ENCODE measurements around the gene AK1.
"Not testable (repeated sequence)": the region's sequence is repeated elsewhere in the genome, so short reads cannot be mapped to it uniquely, and the experiment has no call there.

Gene AK1

DNA sequence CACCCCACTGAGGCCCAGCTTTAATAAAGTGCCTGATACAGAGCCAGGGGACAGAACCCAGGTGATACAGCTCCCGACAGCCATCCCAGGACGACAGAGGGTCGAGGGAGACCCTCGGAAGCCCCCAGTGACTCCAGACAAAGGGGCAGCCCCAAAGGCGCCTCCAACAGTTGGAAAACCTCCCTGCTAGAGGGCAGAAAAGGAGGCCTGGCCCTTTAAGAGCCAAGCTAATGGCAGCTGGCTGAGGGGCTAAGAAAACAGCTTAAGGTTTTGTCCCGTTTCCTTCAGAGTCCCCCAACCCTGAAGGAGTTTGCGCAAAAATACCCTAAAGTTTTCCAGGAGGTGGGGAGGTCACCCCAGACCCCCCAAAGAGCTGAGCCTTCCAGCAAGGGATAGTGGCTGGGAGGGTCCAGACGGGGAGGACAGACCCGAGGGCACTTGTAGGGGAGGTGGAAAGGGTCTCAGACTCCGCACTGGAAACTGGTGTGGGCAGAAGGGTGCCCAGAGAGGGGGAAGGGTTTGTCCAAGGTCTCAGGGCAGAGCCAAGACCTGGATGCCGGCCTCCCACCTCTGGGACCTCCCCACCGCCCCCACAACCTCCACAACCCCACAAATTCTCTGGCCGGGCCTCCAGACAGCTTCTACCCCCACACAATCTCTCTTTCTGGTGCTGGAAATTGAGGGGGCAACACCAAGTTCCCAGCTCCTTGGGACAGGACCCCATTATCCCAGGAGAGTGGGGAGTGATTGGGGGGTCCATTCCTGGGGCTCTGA lies 8.2 kb upstream of the AK1 start:
- H3K4me1 ChIP-seq, result peaks cover 86 to 95% (median 92%) of the 10 kb centered on the region in 10 experiments
- H3K27ac ChIP-seq, result peak overlapping the region in 9 of 11 experiments; percentile 32 to 80 (median 69); a peak in 17 of 22 replicates

GRCh38 chr9:127884976-127885490 lies 7.6 kb upstream of the AK1 start:
- H4K20me1 ChIP-seq, result peaks cover 0 to 37% (median 0%) of the 10 kb centered on the region in 11 experiments; a peak in 7 of 22 replicates
- peak overlapping the region; percentile 21 to 75 (median 62); a peak in 20 of 22 replicates for H3K9ac ChIP-seq
- no peak for TF ChIP-seq Cebpa-rat (IDR thresholded peaks at IDR 0.05)
- H3K4me1 ChIP-seq, result peaks cover 86 to 98% (median 95%) of the 10 kb centered on the region in 10 experiments
- H3K4me3 ChIP-seq, result peak overlapping the region in 3 of 10 experiments; percentile 1 to 30 (median 10); a peak in 2 of 20 replicates
- H3K9me3 ChIP-seq (replicated peaks in 1 of 11), result no peaks in the 10 kb centered on the region
- H3K36me3 ChIP-seq, result peaks cover 13 to 41% (median 31%) of the 10 kb centered on the region in 11 experiments
- peak overlapping the region; percentile 72 to 94 (median 87) for H3K4me2 ChIP-seq
- peak overlapping the region in 9 of 11 experiments; percentile 32 to 80 (median 69); a peak in 18 of 22 replicates for H3K27ac ChIP-seq
- no peaks in the 10 kb centered on the region for H3K27me3 ChIP-seq

More for the DNA sequence above, 8.2 kb upstream of the AK1 start:
- no peaks in the 10 kb centered on the region for H3K27me3 ChIP-seq
- H4K20me1 ChIP-seq, result peaks cover 0 to 44% (median 0%) of the 10 kb centered on the region in 11 experiments; a peak in 7 of 22 replicates
- H3K9ac ChIP-seq, result peak overlapping the region; percentile 21 to 75 (median 62)
- H3K36me3 ChIP-seq, result peaks cover 19 to 48% (median 37%) of the 10 kb centered on the region in 11 experiments
- peak overlapping the region; percentile 72 to 94 (median 87) for H3K4me2 ChIP-seq
- H3K9me3 ChIP-seq (replicated peaks in 1 of 11), result no peaks in the 10 kb centered on the region
- peak overlapping the region in 3 of 10 experiments; percentile 1 to 30 (median 10); a peak in 2 of 20 replicates for H3K4me3 ChIP-seq
- TF ChIP-seq Cebpa-rat (IDR thresholded peaks at IDR 0.05), result no peak

- no peak for TF ChIP-seq Cebpa-rat (IDR thresholded peaks at IDR 0.05)
- Histone ChIP-seq H3K4me1 (peaks cover 83 to 99% (median 95%) of the 10 kb centered on the region in 10 experiments), H3K4me3 (peak overlapping the region in 3 of 10 experiments; percentile 1 to 30 (median 10); a peak in 2 of 20 replicates), H3K9ac (peak overlapping the region; percentile 21 to 75 (median 62); a peak in 19 of 22 replicates), H3K27me3 (no peaks in the 10 kb centered on the region), H3K9me3 (replicated peaks in 1 of 11) (no peaks in the 10 kb centered on the region), H4K20me1 (peaks cover 0 to 35% (median 0%) of the 10 kb centered on the region in 11 experiments; a peak in 5 of 22 replicates), H3K36me3 (peaks cover 9 to 36% (median 26%) of the 10 kb centered on the region in 11 experiments; a peak in 21 of 22 replicates), H3K4me2 (peak overlapping the region; percentile 72 to 94 (median 87)), H3K27ac (peak overlapping the region in 9 of 11 experiments; percentile 32 to 80 (median 69); a peak in 18 of 22 replicates)
These were observed 7.0 kb upstream of the AK1 start for GRCh38 chr9:127884427-127884911.

- no peak for TF ChIP-seq Cebpa-rat (IDR thresholded peaks at IDR 0.05)
These were observed 6.5 kb upstream of the AK1 start for GRCh38 chr9:127883959-127884358.

GRCh38 chr9:127881715-127882114 lies 4.2 kb upstream of the AK1 start:
- Histone ChIP-seq H3K27me3 (peaks cover 19 to 24% (median 21%) of the 10 kb centered on the region in 11 experiments), H3K9ac (0 out of 22 replicates have a peak overlapping the region, but pooled peaks of 1 of the 11 experiments have one; percentile 44), H3K4me1 (peaks cover 82 to 98% (median 94%) of the 10 kb centered on the region in 10 experiments), H4K20me1 (peaks cover 0 to 45% (median 0%) of the 10 kb centered on the region in 11 experiments; a peak in 5 of 22 replicates), H3K27ac (peak overlapping the region in 3 of 11 experiments; percentile 73 to 80 (median 79); a peak in 3 of 22 replicates), H3K4me2 (peak overlapping the region in 7 of 11 experiments; percentile 16 to 94 (median 87); a peak in 10 of 22 replicates)
- not testable (repeated sequence) for H3K36me3 ChIP-seq; H3K9me3 ChIP-seq (replicated peaks in 1 of 11); H3K4me3 ChIP-seq

More at GRCh38 chr9:127883959-127884358, 6.5 kb upstream of the AK1 start:
- peaks cover 83 to 99% (median 95%) of the 10 kb centered on the region in 10 experiments for H3K4me1 ChIP-seq
- H3K27ac ChIP-seq, result peak overlapping the region in 9 of 11 experiments; percentile 32 to 80 (median 69); a peak in 17 of 22 replicates
- peaks cover 0 to 35% (median 0%) of the 10 kb centered on the region in 11 experiments; a peak in 5 of 22 replicates for H4K20me1 ChIP-seq
- peaks cover 9 to 32% (median 20%) of the 10 kb centered on the region in 11 experiments; a peak in 21 of 22 replicates for H3K36me3 ChIP-seq
- 0 out of 20 replicates have a peak overlapping the region, but pooled peaks of 2 of the 10 experiments have one; percentile 1 to 30 for H3K4me3 ChIP-seq
- H3K9me3 ChIP-seq (replicated peaks in 1 of 11), result no peaks in the 10 kb centered on the region
- H3K9ac ChIP-seq, result peak overlapping the region in 8 of 11 experiments; percentile 53 to 75 (median 68); a peak in 12 of 22 replicates
- H3K4me2 ChIP-seq, result peak overlapping the region; percentile 72 to 94 (median 87)
- peaks cover 0 to 2% (median 0%) of the 10 kb centered on the region in 11 experiments; a peak in 5 of 22 replicates for H3K27me3 ChIP-seq

DNA sequence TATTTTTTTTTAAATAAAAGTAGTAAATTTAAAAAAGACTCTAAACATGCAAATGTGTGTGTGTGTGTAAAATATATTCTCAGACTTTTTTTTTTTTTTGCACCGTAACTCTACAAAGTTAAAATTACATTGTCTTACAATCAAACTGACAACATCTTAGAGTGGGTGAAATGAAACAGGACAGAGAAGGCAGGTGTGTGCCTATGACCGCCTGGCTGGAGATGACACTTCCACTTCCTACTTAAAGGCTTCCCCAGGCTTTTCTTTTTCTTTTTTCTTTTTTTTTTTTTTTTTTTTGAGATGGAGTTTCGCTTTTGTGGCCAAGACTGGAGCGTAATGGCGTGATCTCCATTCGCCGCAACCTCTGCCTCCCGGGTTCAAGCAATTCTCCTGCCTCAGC lies 2.7 kb upstream of the AK1 start:
- no peaks in the 10 kb centered on the region for H3K9me3 ChIP-seq (replicated peaks in 1 of 11)
- no peak overlapping the region for H3K9ac ChIP-seq
- H4K20me1 ChIP-seq, result peaks cover 0 to 40% (median 0%) of the 10 kb centered on the region in 11 experiments; a peak in 5 of 22 replicates
- peaks cover 69 to 98% (median 93%) of the 10 kb centered on the region in 10 experiments for H3K4me1 ChIP-seq
- H3K4me2 ChIP-seq, result peak overlapping the region; percentile 33 to 73 (median 49); a peak in 20 of 22 replicates
- H3K27me3 ChIP-seq, result peaks cover 20 to 29% (median 24%) of the 10 kb centered on the region in 11 experiments
- no peaks in the 10 kb centered on the region for H3K36me3 ChIP-seq
- H3K4me3 ChIP-seq, result no peak overlapping the region
- no peak for TF ChIP-seq Cebpa-rat (IDR thresholded peaks at IDR 0.05)
- no peak overlapping the region for H3K27ac ChIP-seq

- peaks cover 0 to 34% (median 0%) of the 10 kb centered on the region in 11 experiments; a peak in 5 of 22 replicates for H4K20me1 ChIP-seq
- no peaks in the 10 kb centered on the region for H3K36me3 ChIP-seq
- no peak overlapping the region; a peak in 1 of 22 replicates for H3K9ac ChIP-seq
- no peak for TF ChIP-seq Cebpa-rat (IDR thresholded peaks at IDR 0.05)
- no peak overlapping the region for H3K4me3 ChIP-seq
- H3K9me3 ChIP-seq (replicated peaks in 1 of 11), result no peaks in the 10 kb centered on the region
- peaks cover 61 to 98% (median 93%) of the 10 kb centered on the region in 10 experiments for H3K4me1 ChIP-seq
- no peak overlapping the region for H3K27ac ChIP-seq
- H3K4me2 ChIP-seq, result peak overlapping the region; percentile 65 to 88 (median 78); a peak in 21 of 22 replicates
- peaks cover 20 to 29% (median 24%) of the 10 kb centered on the region in 11 experiments for H3K27me3 ChIP-seq
These were observed 1.3 kb upstream of the AK1 start for GRCh38 chr9:127878652-127879390.

Data from BLaER1 treated with 17β-estradiol and CSF1 and Interleukin-3, amounts not matched to agents 10 nM and 100 nM (cell line).